ENCODE measurements around the gene FBXW5. TPM values are rescaled to one million over a fixed set of nuclear protein-coding genes. Genes with fewer than 3 reads are reported as not detected.

The FBXW5 gene
- total RNA-seq, 5 donors from 2014 or later (not counting 1 experiment from before 2014, with no cell fraction given), result 60.9 to 161 (median 145) TPM

GRCh38 chr9:136947028-136947891, 2.7 kb upstream of the FBXW5 start:
- Histone ChIP-seq H3K4me3 (ENCODE audit: control insufficient read depth in 1 of 2, extremely low read depth in 1 of 2, low read length in 1 of 2) (no peak overlapping the region), H3K27ac (ENCODE audit: low read length) (no peak overlapping the region), H3K36me3 (ENCODE audit: control insufficient read depth in 2 of 2, extremely low read depth in 1 of 2, insufficient read depth in 1 of 2, low read length in 1 of 2) (peaks cover 0 to 7% of the 10 kb centered on the region in 2 donors), H3K4me1 (ENCODE audit: control insufficient read depth in 1 of 2, extremely low read depth in 1 of 2, insufficient read depth in 2 of 2, low read length in 2 of 2) (peaks cover 7 to 71% of the 10 kb centered on the region in 2 experiments), H3K27me3 (replicated peaks in 1 of 2; ENCODE audit: control insufficient read depth in 2 of 2, extremely low read depth in 1 of 2, insufficient read depth in 2 of 2, low read length in 1 of 2) (no peaks in the 10 kb centered on the region), H3K9me3 (no peaks in the 10 kb centered on the region)
- ATAC-seq (replicated peaks in 1 of 4), result no peak
- Mint-ChIP-seq H3K27ac (no peak overlapping the region), H3K36me3 (no peaks in the 10 kb centered on the region), H3K27me3 (no peaks in the 10 kb centered on the region), H3K4me1 (peaks cover 12 to 30% (median 13%) of the 10 kb centered on the region in 3 donors), H3K9me3 (no peaks in the 10 kb centered on the region), H3K4me3 (no peak overlapping the region)
- WGBS (ENCODE audit: insufficient coverage), result 84% methylated on average over 18 of the region's 26 CpGs
- no peak for DNase-seq
- ChIA-PET CTCF (interaction anchor here (1.1 to 1.6 kb wide), 3 partner anchors 82 to 91 kb away, joined by 4 to 19 read pairs (median 9); no protein-coding TSS in a partner anchor), POLR2A (no interaction called here)

- Mint-ChIP-seq H3K27ac (no peak overlapping the region), H3K36me3 (peaks cover 5% of the 10 kb centered on the region), H3K27me3 (no peaks in the 10 kb centered on the region), H3K9me3 (no peaks in the 10 kb centered on the region), H3K4me3 (no peak overlapping the region), H3K4me1 (peaks cover 12 to 30% (median 13%) of the 10 kb centered on the region in 3 donors)
- ATAC-seq (replicated peaks in 1 of 4), result no peak
- Histone ChIP-seq H3K9me3 (no peaks in the 10 kb centered on the region), H3K27ac (ENCODE audit: low read length) (no peak overlapping the region), H3K27me3 (replicated peaks in 1 of 2; ENCODE audit: control insufficient read depth in 2 of 2, extremely low read depth in 1 of 2, insufficient read depth in 2 of 2, low read length in 1 of 2) (no peaks in the 10 kb centered on the region), H3K36me3 (ENCODE audit: control insufficient read depth in 2 of 2, extremely low read depth in 1 of 2, insufficient read depth in 1 of 2, low read length in 1 of 2) (peaks cover 7 to 15% of the 10 kb centered on the region in 2 donors), H3K4me3 (ENCODE audit: control insufficient read depth in 1 of 2, extremely low read depth in 1 of 2, low read length in 1 of 2) (no peak overlapping the region), H3K4me1 (ENCODE audit: control insufficient read depth in 1 of 2, extremely low read depth in 1 of 2, insufficient read depth in 2 of 2, low read length in 2 of 2) (peaks cover 7 to 73% of the 10 kb centered on the region in 2 experiments)
- no peak for DNase-seq
- ChIA-PET CTCF (interaction anchor here in 1 of 2 donors (0.6 kb wide), 1 partner anchor 45 kb away, joined by 6 read pairs; no protein-coding TSS in a partner anchor), POLR2A (interaction anchor here in 1 of 2 donors (0.6 kb wide), 1 partner anchor 55 kb away, joined by 6 read pairs; no protein-coding TSS in a partner anchor)
- 93% methylated on average over 23 of the region's 27 CpGs for WGBS (ENCODE audit: insufficient coverage)
Observed at GRCh38 chr9:136946228-136947027, 1.9 kb upstream of the FBXW5 start.

GRCh38 chr9:136945333-136946227, 1.0 kb upstream of the FBXW5 start:
- Mint-ChIP-seq H3K9me3 (no peaks in the 10 kb centered on the region), H3K4me3 (peak overlapping the region in 1 of 3 donors; percentile 73), H3K36me3 (peaks cover 9% of the 10 kb centered on the region), H3K27me3 (no peaks in the 10 kb centered on the region), H3K4me1 (peaks cover 12 to 28% (median 12%) of the 10 kb centered on the region in 3 donors), H3K27ac (no peak overlapping the region)
- POLR2A ChIA-PET, result interaction anchor here in 1 of 2 donors (0.6 kb wide), 1 partner anchor 54 kb away, joined by 6 read pairs; no protein-coding TSS in a partner anchor
- peaks cover 15 to 23% of the 10 kb centered on the region in 2 donors for H3K36me3 ChIP-seq (ENCODE audit: control insufficient read depth in 2 of 2, extremely low read depth in 1 of 2, insufficient read depth in 1 of 2, low read length in 1 of 2)
- H3K27ac ChIP-seq (ENCODE audit: low read length), result no peak overlapping the region
- no peaks in the 10 kb centered on the region for H3K27me3 ChIP-seq (replicated peaks in 1 of 2; ENCODE audit: control insufficient read depth in 2 of 2, extremely low read depth in 1 of 2, insufficient read depth in 2 of 2, low read length in 1 of 2)
- H3K4me3 ChIP-seq (ENCODE audit: control insufficient read depth in 1 of 2, extremely low read depth in 1 of 2, low read length in 1 of 2), result no peak overlapping the region
- WGBS (ENCODE audit: insufficient coverage), result 88% methylated on average over 24 of the region's 30 CpGs
- H3K9me3 ChIP-seq, result no peaks in the 10 kb centered on the region
- CTCF ChIA-PET, result interaction anchor here in 1 of 2 donors (0.6 kb wide), 1 partner anchor 46 kb away, joined by 6 read pairs; no protein-coding TSS in a partner anchor
- DNase-seq (no peak), ATAC-seq (replicated peaks in 1 of 4) (no peak)
- peaks cover 7 to 71% of the 10 kb centered on the region in 2 experiments for H3K4me1 ChIP-seq (ENCODE audit: control insufficient read depth in 1 of 2, extremely low read depth in 1 of 2, insufficient read depth in 2 of 2, low read length in 2 of 2)

GRCh38 chr9:136944212-136944518, 373 bp downstream of the FBXW5 start:
- H3K36me3 Mint-ChIP-seq, result peaks cover 17% of the 10 kb centered on the region
- WGBS (ENCODE audit: insufficient coverage), result under 1% methylated on average over 45 of the region's 45 CpGs
- DNase-seq (peak in 2 of 35 experiments; percentile 17 to 62), ATAC-seq (replicated peaks in 1 of 4) (peak; percentile 36 to 52 (median 43))
- Histone ChIP-seq H3K27me3 (replicated peaks in 1 of 2; ENCODE audit: control insufficient read depth in 2 of 2, extremely low read depth in 1 of 2, insufficient read depth in 2 of 2, low read length in 1 of 2) (no peaks in the 10 kb centered on the region), H3K4me1 (ENCODE audit: control insufficient read depth in 1 of 2, extremely low read depth in 1 of 2, insufficient read depth in 2 of 2, low read length in 2 of 2) (peaks cover 4 to 60% of the 10 kb centered on the region in 2 experiments), H3K27ac (ENCODE audit: low read length) (no peak overlapping the region), H3K9me3 (no peaks in the 10 kb centered on the region), H3K4me3 (ENCODE audit: control insufficient read depth in 1 of 2, extremely low read depth in 1 of 2, low read length in 1 of 2) (peak overlapping the region; percentile 74 to 80), H3K36me3 (ENCODE audit: control insufficient read depth in 2 of 2, extremely low read depth in 1 of 2, insufficient read depth in 1 of 2, low read length in 1 of 2) (peaks cover 22 to 33% of the 10 kb centered on the region in 2 donors)
- peaks cover 6 to 25% (median 8%) of the 10 kb centered on the region in 3 donors for H3K4me1 Mint-ChIP-seq
- H3K9me3 Mint-ChIP-seq, result no peaks in the 10 kb centered on the region
- ChIA-PET CTCF (no interaction called here), POLR2A (no interaction called here)
- no peaks in the 10 kb centered on the region for H3K27me3 Mint-ChIP-seq
- no peak overlapping the region for H3K27ac Mint-ChIP-seq
- peak overlapping the region; percentile 70 to 83 (median 76) for H3K4me3 Mint-ChIP-seq

GRCh38 chr9:136943291-136944211, 987 bp downstream of the FBXW5 start:
- Mint-ChIP-seq H3K27ac (peak overlapping the region; percentile 76 to 79), H3K36me3 (peaks cover 20% of the 10 kb centered on the region), H3K4me1 (peaks cover 6 to 23% (median 8%) of the 10 kb centered on the region in 3 donors), H3K4me3 (peak overlapping the region; percentile 70 to 83 (median 76)), H3K9me3 (no peaks in the 10 kb centered on the region), H3K27me3 (no peaks in the 10 kb centered on the region)
- Histone ChIP-seq H3K4me3 (ENCODE audit: control insufficient read depth in 1 of 2, extremely low read depth in 1 of 2, low read length in 1 of 2) (peak overlapping the region; percentile 74 to 80), H3K36me3 (ENCODE audit: control insufficient read depth in 2 of 2, extremely low read depth in 1 of 2, insufficient read depth in 1 of 2, low read length in 1 of 2) (peaks cover 22 to 33% of the 10 kb centered on the region in 2 donors), H3K27me3 (replicated peaks in 1 of 2; ENCODE audit: control insufficient read depth in 2 of 2, extremely low read depth in 1 of 2, insufficient read depth in 2 of 2, low read length in 1 of 2) (no peaks in the 10 kb centered on the region), H3K9me3 (no peaks in the 10 kb centered on the region), H3K27ac (ENCODE audit: low read length) (peak overlapping the region; percentile 34), H3K4me1 (ENCODE audit: control insufficient read depth in 1 of 2, extremely low read depth in 1 of 2, insufficient read depth in 2 of 2, low read length in 2 of 2) (peaks cover 2 to 54% of the 10 kb centered on the region in 2 experiments)
- peak in 3 of 4 experiments; percentile 11 to 14 (median 13) for ATAC-seq (replicated peaks in 1 of 4)
- DNase-seq, result peak in 4 of 35 experiments; percentile 21 to 45 (median 26)
- 24% methylated on average over 50 of the region's 61 CpGs for WGBS (ENCODE audit: insufficient coverage)
- ChIA-PET POLR2A (no interaction called here), CTCF (interaction anchor here (0.6 kb wide), 2 partner anchors 10 to 343 kb away, joined by 3 read pairs; no protein-coding TSS in a partner anchor)

Measured in T-cell (primary cell).